GM10248 (cell line): ENCODE results near the gene SLC47A1.
"Not testable (repeated sequence)": the region's sequence is repeated elsewhere in the genome, so short reads cannot be mapped to it uniquely, and the experiment has no call there.

Experiments
- CTCF ChIA-PET: fragments of 300-600 bp; sonication (Branson Sonifier 250); formaldehyde crosslinking; extraction: SDS; loops from one replicate; lab custom pipeline; 2021; ENCODE audit warnings: antibody characterized with exemption; lab: Yijun Ruan, JAX
- POLR2A ChIA-PET: fragments of 350-650 bp; sonication (Branson Sonifier 250); formaldehyde crosslinking; extraction: SDS; loops from one replicate; lab custom pipeline; 2020; ENCODE audit warnings: antibody characterized with exemption; lab: Yijun Ruan, JAX
- DNase-seq: peaks from one replicate; pipeline ENCODE4 v3.0.0; 2012; ENCODE audit errors: extremely low spot score
- CTCF ChIP-seq: IDR thresholded peaks from 2 replicates; pipeline ENCODE4 v1.5.1; 2012; ENCODE audit warnings: mild to moderate bottlenecking, low read depth; ENCODE audit errors: extremely low read depth, missing control alignments, control extremely low read depth

Gene SLC47A1

DNA sequence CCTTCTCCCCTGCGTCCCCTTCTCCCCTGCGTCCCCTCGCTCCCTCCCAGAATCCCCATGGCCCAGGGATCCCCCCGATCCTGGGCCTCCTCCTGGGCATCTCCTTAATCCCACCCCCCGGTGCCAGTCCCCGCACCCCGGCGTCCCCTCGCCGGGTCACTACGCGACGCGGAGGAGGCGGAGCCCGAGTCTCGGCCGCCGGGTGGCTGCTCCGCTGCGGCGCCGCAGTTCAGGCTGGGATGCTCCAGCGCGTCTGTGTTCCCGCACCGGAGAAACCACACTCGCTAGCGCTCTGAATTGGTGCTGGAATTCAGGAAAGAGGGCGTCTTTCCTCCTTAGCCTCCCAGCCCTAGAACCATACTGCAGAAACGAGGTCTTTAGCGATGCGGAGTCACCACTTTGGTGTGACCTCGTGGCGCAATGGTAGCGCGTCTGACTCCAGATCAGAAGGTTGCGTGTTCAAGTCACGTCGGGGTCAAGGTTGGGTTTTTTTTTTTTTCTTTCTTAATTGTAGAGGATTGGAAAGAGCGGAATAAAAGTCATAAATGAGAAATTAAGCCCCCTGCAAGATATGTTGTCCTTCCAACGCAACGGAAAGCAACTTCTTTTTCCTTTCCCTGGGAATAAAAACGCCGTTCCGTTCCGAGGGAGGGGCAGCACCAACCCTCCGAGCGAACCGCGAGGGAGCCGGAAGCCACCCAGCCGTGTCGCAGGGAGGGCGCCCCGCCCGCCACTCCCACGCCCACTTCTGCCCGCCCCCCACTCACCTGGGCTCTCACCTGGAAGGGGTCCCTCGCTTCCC, 25.7 kb upstream of the SLC47A1 start:
- peak; percentile 85 for DNase-seq
- TF ChIP-seq CTCF: no peak
- ChIA-PET CTCF (no interaction called here), POLR2A (no interaction called here)

- ChIA-PET CTCF (no interaction called here), POLR2A (no interaction called here)
- TF ChIP-seq CTCF: no peak
- DNase-seq: no peak
Observed at GRCh38 chr17:19508577-19508867, 25.1 kb upstream of the SLC47A1 start.

DNA sequence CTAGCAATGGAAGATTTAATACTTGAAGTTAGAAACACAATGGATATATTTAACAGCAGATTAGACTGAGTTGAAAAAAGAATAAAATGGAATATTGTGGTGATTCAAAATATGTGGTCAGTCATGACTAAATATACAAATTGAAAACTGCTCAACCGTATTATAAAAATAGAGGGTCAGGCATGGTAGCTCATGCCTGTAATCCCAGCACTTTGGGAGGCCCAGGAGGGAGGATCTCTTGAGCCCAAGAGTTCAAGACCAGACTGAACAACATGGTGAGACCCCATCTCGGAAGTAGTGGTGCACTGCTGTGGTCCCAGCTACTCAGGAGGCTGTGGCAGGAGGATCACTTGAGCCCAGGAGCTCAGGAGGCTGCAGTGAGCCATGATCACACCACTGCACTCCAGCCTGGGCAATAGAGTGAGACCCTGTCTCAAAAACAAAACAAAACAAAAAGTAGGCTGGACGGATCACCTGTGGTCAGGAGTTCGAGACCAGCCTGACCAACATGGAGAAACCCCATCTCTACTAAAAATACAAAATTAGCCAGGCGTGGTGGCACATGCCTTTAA, 24.3 kb upstream of the SLC47A1 start:
- CTCF ChIA-PET: interaction anchor here (1.2 kb wide), 1 partner anchor 257 kb away, joined by 10 read pairs; no protein-coding TSS in a partner anchor
- POLR2A ChIA-PET, DNase-seq: not testable (repeated sequence)

DNA sequence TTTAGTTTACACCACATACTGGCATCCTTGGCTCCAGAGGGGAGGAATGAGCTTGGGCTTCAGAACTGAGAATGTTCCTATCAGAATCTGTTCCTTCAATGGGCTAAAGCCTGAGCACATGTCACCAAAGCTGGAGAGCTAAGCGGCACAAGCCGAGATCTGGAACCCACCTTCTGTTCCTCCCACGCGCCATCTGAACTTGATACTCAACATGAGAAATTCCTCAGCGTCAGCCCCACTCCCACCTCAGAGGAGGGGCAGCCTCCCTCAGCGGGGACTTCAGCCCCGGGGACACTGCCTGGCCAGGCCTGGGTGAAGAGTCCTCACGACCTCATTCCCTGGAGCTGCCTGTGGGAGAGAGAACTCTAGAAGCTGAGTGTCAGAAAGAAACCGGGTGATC, 22.8 kb upstream of the SLC47A1 start:
- ChIA-PET CTCF (interaction anchor here (4.2 kb wide), 1 partner anchor 255 kb away, joined by 77 read pairs; no protein-coding TSS in a partner anchor), POLR2A (no interaction called here)
- DNase-seq: no peak
- no peak for TF ChIP-seq CTCF

DNA sequence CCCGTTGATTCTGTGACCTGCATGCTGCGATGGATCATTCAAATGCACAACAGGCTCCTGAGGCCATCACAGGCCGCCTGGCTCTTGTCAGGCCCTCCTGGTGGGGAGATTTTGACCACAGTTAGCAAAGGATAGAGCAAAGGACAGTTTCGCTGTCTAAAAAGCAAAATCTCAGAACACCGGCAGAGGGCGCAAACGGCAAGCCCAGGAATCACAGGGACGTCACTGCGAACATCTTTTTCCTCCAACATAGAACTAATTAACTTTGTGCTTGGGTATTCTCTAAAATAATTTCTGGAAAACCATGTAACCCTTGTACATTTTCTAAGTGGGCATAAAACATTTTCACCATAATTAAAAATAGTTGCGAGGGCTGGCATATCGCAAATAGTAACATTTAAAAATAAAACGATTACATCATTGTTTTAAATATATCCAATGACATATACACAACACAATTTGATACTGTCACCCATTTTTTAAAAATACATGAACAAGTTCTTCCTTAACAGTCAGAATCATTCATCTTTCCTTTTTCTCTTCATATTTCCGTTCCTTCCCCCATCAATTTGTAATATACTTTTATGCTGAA, 19.7 kb upstream of the SLC47A1 start:
- CTCF ChIA-PET: interaction anchor here (0.9 to 4.2 kb wide), 18 partner anchors 11 to 258 kb away, joined by 3 to 77 read pairs (median 4); partner anchors contain the start of gene ALDH3A2
- POLR2A ChIA-PET: no interaction called here
- peak; percentile 68 for DNase-seq
- TF ChIP-seq CTCF: peak; percentile 87

DNA sequence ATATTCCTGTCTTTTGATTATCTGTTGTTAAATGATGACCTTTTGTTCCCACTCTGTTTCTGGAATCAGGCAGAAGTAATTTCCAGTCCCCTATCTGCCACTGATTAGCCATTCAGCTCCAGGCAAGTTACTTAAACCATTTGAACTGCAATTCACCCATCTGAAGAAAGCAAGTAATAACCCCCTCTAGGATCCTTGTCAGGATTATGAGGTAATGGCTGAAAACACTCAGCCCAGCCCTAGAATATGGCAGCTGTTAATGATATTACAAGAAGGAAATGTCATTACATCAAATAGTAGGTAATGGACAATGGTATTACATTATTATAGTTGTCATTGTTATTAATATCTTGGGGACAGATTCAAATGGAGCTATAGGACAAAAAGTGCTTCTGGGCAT, 16.0 kb upstream of the SLC47A1 start:
- ChIA-PET POLR2A (no interaction called here), CTCF (interaction anchor here (0.9 to 4.3 kb wide), 5 partner anchors 17 to 249 kb away, joined by 3 to 34 read pairs (median 8); no protein-coding TSS in a partner anchor)
- DNase-seq: no peak
- TF ChIP-seq CTCF: no peak

- DNase-seq, POLR2A ChIA-PET: not testable (repeated sequence)
- CTCF ChIA-PET: interaction anchor here (1.0 to 1.2 kb wide), 2 partner anchors 247 to 259 kb away, joined by 3 to 4 read pairs; no protein-coding TSS in a partner anchor
Observed at GRCh38 chr17:19519388-19520291, 14.0 kb upstream of the SLC47A1 start.
